Fibroblast of lung (primary cell): ENCODE results near the gene TMEM267.
"Not testable (repeated sequence)": the region's sequence is repeated elsewhere in the genome, so short reads cannot be mapped to it uniquely, and the experiment has no call there.

Source experiments
- CTCF ChIP-seq, 2 donors: IDR thresholded peaks in 1 of 2; conservative IDR thresholded peaks in 1 of 2; 1 replicate in 1 of 2; 2 replicates in 1 of 2; pipeline ENCODE4 v1.5.1; 2011 to 2012; ENCODE audit warnings: low read length in 2 of 2, control low read depth in 1 of 2, inconsistent platforms in 1 of 2, low read depth in 1 of 2, mild to moderate bottlenecking in 1 of 2
- EZH2 ChIP-seq: IDR thresholded peaks from 2 replicates; pipeline ENCODE4 v1.5.1; 2012; ENCODE audit warnings: low read length, control low read depth, mild to moderate bottlenecking; ENCODE audit errors: missing control alignments

DNA sequence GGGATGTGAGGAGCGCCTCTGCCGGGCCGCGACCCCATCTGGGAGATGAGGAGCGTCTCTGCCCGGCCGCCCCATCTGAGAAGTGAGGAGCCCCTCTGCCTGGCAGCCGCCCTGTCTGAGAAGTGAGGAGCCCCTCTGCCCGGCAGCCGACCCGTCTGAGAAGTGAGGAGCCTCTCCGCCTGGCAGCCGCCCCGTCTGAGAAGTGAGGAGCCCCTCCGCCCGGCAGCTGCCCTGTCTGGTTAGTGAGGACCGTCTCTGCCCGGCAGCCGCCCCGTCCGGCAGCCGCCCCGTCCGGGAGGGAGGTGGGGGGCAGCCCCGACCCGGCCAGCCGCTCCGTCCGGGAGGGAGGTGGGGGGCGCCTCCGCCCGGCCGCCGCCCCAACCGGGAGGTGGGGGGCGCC, 27.4 kb upstream of the TMEM267 start:
- TF ChIP-seq CTCF (conservative IDR thresholded peaks at IDR 0.05 in 1 of 2, IDR thresholded peaks at IDR 0.05 in 1 of 2; ENCODE audit: low read depth in 1 of 2, low read length in 2 of 2); EZH2: not testable (repeated sequence)
